Upper lobe of left lung (tissue), 6 donors: Measurements from ENCODE around the gene PDS5A. TPM values are rescaled to one million over a fixed set of nuclear protein-coding genes. Genes with fewer than 3 reads are reported as not detected.

ENCODE experiments used
- ATAC-seq, 2 donors: fragments of 200-7000 bp; cut with Tn5 transposase; one replicate each; pipeline ENCODE4 v1.9.1; 2022; ENCODE audit warnings: mild to moderate bottlenecking in 2 of 2, moderate library complexity in 2 of 2; ENCODE audit not compliant: low FRiP score in 2 of 2
- DNase-seq, 2 donors: peaks; one replicate each; pipeline ENCODE4 v3.0.0-alpha.2; 2019 to 2020
- H3K27ac ChIP-seq, 4 donors: fragments of 200-600 bp; sonication (generic); one replicate each; pipeline ENCODE4 v1.5.1; 2016 to 2019
- H3K27me3 ChIP-seq, 4 donors: fragments of 200-600 bp; sonication (generic); one replicate each; pipeline ENCODE4 v1.5.1; 2017 to 2019
- H3K36me3 ChIP-seq, 4 donors: fragments of 200-600 bp; sonication (generic); one replicate each; pipeline ENCODE4 v1.5.1; 2016 to 2019
- H3K4me1 ChIP-seq, 4 donors: fragments of 200-600 bp; sonication (generic); one replicate each; pipeline ENCODE4 v1.5.1; 2018 to 2019
- H3K4me3 ChIP-seq, 4 donors: fragments of 200-600 bp; sonication (generic); one replicate each; pipeline ENCODE4 v1.5.1; 2017 to 2019; ENCODE audit warnings: mild to moderate bottlenecking in 2 of 4, moderate library complexity in 1 of 4
- H3K9me3 ChIP-seq, 4 donors: fragments of 200-600 bp; sonication (generic); one replicate each; pipeline ENCODE4 v1.5.1; 2018 to 2019
- EP300 ChIP-seq, 4 donors: sonication (generic); formaldehyde crosslinking; IDR thresholded peaks; one replicate each; pipeline ENCODE4 v1.5.1; 2017; ENCODE audit warnings: antibody characterized with exemption in 4 of 4, control low read depth in 2 of 4
- POLR2A ChIP-seq, 4 donors: fragments of 450-650 bp; IDR thresholded peaks; one replicate each; pipeline ENCODE4 v1.5.1; 2016 to 2017; ENCODE audit warnings: antibody characterized with exemption in 4 of 4, mild to moderate bottlenecking in 2 of 4
- POLR2AphosphoS5 ChIP-seq, 2 donors: sonication (generic); formaldehyde crosslinking; IDR thresholded peaks; one replicate each; pipeline ENCODE4 v1.5.1; 2017; ENCODE audit warnings: antibody characterized with exemption in 2 of 2
- WGBS, 2 donors: methylation state at CpG; one replicate each; pipeline ENCODE4 v1.1.5; 2017 to 2018; 5-methylcytosine and 5-hydroxymethylcytosine counted together
- total RNA-seq, 6 donors: library from RNA; depleted of rRNA in 4 of 6; stranded (reverse); fragments of >200 nt in 4 of 6; gene quantifications; one replicate each; pipeline versions ENCODE4 v1.1.0 to v1.2.1, GENCODE V29; 2016 to 2021
- TF ChIP-seq, protein P1 (sequence below), 6 experiments: fragments of 450-650 bp in 4 of 6; fragments of 200-600 bp in 2 of 6; sonication (generic) in 2 of 6; IDR thresholded peaks; one replicate each; pipeline ENCODE4 v1.5.1; 2016 to 2019; ENCODE audit warnings: antibody characterized with exemption in 6 of 6
- donor health status: DM: no; HTN: no; CAD: no; lungs with moderate emphysema.
- donor health status: DM: no; HTN: yes; CAD: no; lungs with severe emphysema.

PDS5A gene
- total RNA-seq, 6 donors from 2014 or later, result 40.3 to 112 (median 69.6) TPM

DNA sequence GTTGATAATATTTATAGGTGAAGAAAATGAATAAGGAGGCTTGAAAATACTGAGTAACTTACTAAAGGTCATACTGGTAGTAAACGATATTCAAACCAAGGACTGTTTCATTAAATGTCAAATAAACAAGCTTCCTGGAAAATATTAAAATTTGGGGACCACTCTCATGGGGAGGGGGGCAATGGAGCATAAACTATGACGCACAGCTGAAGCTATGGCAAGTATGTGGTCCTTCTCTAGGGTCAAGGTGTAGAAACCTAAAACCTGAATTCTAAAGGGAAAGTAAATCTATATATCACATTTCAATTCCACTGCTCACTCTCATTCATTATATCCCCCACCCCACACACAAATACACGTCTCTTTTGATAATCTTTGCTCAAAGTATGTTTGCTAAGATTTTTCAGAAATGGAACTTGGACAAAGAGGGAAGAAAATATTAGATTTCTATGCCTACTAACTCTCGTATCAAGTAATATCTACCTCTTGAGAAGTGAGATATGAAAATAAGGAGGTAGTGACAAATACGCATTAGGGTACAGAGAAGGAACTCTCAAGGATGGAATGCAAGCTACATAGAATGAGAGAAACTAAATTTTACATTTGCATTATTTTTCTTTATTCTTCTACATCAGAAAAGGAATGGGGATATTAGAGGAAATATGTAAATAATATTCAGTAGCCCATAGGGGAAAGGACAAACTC is 84.6 kb downstream of the PDS5A start:
- ATAC-seq, result no peak
- no peaks in the 10 kb centered on the region for H3K4me1 ChIP-seq
- H3K36me3 ChIP-seq, result peaks cover 29 to 85% (median 47%) of the 10 kb centered on the region in 4 donors
- 93 to 94% methylated on average over 5 of the region's 5 CpGs for WGBS, 2 donors
- TF ChIP-seq POLR2AphosphoS5 (IDR thresholded peaks at IDR 0.05) (no peak), POLR2A (IDR thresholded peaks at IDR 0.05) (no peak), EP300 (IDR thresholded peaks at IDR 0.05) (no peak)
- TF ChIP-seq, protein P1, sequence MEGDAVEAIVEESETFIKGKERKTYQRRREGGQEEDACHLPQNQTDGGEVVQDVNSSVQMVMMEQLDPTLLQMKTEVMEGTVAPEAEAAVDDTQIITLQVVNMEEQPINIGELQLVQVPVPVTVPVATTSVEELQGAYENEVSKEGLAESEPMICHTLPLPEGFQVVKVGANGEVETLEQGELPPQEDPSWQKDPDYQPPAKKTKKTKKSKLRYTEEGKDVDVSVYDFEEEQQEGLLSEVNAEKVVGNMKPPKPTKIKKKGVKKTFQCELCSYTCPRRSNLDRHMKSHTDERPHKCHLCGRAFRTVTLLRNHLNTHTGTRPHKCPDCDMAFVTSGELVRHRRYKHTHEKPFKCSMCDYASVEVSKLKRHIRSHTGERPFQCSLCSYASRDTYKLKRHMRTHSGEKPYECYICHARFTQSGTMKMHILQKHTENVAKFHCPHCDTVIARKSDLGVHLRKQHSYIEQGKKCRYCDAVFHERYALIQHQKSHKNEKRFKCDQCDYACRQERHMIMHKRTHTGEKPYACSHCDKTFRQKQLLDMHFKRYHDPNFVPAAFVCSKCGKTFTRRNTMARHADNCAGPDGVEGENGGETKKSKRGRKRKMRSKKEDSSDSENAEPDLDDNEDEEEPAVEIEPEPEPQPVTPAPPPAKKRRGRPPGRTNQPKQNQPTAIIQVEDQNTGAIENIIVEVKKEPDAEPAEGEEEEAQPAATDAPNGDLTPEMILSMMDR (IDR thresholded peaks at IDR 0.05), result no peak
- no peak overlapping the region for H3K27ac ChIP-seq
- DNase-seq, result no peak
- no peak overlapping the region for H3K4me3 ChIP-seq
- H3K27me3 ChIP-seq, result no peaks in the 10 kb centered on the region
- no peaks in the 10 kb centered on the region for H3K9me3 ChIP-seq

DNA sequence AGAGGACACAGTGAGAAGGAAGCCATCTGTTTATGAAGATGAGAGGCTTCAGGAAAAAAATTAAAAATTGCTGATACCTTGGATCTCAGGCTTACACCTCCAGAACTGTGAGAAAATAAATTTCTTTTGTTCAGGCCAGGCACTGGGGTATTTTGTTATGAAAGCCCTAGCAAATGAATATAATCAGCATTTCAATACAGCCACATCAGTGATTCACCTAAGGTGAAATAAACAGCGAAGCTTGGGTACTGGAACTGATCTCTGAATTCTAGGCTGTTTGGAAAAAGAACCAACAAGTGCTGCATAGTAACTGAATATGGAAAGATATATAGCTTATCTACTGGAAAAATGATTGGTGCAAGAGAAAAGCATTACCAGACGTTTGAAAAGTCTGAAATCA is 88.5 kb downstream of the PDS5A start:
- peaks cover 5 to 78% (median 28%) of the 10 kb centered on the region in 4 donors for H3K36me3 ChIP-seq

DNA sequence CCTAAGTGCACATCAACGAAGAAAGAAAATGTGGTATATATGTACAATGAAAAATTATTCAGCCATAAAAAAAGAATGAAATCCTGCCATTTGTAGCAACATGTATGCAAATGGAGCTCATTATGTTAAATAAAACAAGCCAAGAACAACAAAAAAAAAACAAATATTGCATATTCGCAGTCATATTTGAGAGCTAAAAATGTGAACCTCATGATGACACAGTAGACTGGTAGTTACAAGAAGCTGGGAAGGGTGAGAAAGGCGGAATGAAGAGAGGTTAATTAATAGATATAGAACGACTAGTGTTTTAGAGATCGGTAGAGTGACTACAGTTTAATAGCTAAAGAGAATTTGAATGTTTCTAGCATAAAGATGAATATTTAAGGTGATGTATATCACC is 89.2 kb downstream of the PDS5A start:
- Histone ChIP-seq H3K9me3 (no peaks in the 10 kb centered on the region), H3K36me3 (peaks cover 5 to 78% (median 28%) of the 10 kb centered on the region in 4 donors), H3K4me3 (no peak overlapping the region), H3K4me1 (no peaks in the 10 kb centered on the region), H3K27ac (no peak overlapping the region), H3K27me3 (no peaks in the 10 kb centered on the region)
- TF ChIP-seq POLR2AphosphoS5 (IDR thresholded peaks at IDR 0.05) (no peak), EP300 (IDR thresholded peaks at IDR 0.05) (no peak), POLR2A (IDR thresholded peaks at IDR 0.05) (no peak)
- TF ChIP-seq, protein P1 (IDR thresholded peaks at IDR 0.05), result no peak
- DNase-seq (no peak), ATAC-seq (no peak)
- WGBS, 2 donors, result 97 to 100% methylated on average over 5 of the region's 5 CpGs

More for the DNA sequence above, 88.5 kb downstream of the PDS5A start:
- Histone ChIP-seq H3K9me3 (no peaks in the 10 kb centered on the region), H3K27ac (no peak overlapping the region), H3K4me1 (no peaks in the 10 kb centered on the region), H3K4me3 (no peak overlapping the region), H3K27me3 (no peaks in the 10 kb centered on the region)
- no peak for DNase-seq
- WGBS, 2 donors, result 78 to 89% methylated on average over 2 of the region's 2 CpGs
- ATAC-seq, result no peak
- TF ChIP-seq POLR2AphosphoS5 (IDR thresholded peaks at IDR 0.05) (no peak), POLR2A (IDR thresholded peaks at IDR 0.05) (no peak), EP300 (IDR thresholded peaks at IDR 0.05) (no peak)
- TF ChIP-seq, protein P1 (IDR thresholded peaks at IDR 0.05), result no peak

DNA sequence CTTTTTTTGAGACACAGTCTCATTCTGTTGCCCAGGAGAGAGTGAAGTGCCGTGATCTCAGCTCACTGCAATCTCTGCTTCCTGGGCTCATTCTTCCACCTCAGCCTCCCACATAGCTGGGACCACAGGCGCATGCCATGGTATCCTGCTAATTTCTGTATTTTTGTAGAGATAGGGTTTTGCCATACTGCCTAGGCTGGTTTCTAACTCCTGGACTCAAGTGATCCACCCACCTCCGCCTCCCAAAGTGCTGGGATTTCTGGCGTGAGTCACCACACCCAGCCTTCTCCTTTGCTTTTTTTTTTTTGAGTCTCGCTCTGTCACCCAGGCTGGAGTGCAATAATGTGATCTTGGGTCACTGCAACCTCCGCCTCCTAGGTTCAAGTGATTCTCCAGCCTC is 94.1 kb downstream of the PDS5A start:
- no peak overlapping the region for H3K4me3 ChIP-seq
- H3K36me3 ChIP-seq, result peaks cover 0 to 73% (median 14%) of the 10 kb centered on the region in 4 donors
- DNase-seq (no peak), ATAC-seq (no peak)
- no peaks in the 10 kb centered on the region for H3K27me3 ChIP-seq
- H3K27ac ChIP-seq, result no peak overlapping the region
- no peaks in the 10 kb centered on the region for H3K4me1 ChIP-seq
- WGBS, 2 donors, result 98 to 99% methylated on average over 6 of the region's 6 CpGs
- H3K9me3 ChIP-seq, result no peaks in the 10 kb centered on the region
- TF ChIP-seq EP300 (IDR thresholded peaks at IDR 0.05), result no peak
- TF ChIP-seq, protein P1 (IDR thresholded peaks at IDR 0.05), result no peak
- TF ChIP-seq POLR2AphosphoS5 (IDR thresholded peaks at IDR 0.05), result no peak
- no peak for TF ChIP-seq POLR2A (IDR thresholded peaks at IDR 0.05)

DNA sequence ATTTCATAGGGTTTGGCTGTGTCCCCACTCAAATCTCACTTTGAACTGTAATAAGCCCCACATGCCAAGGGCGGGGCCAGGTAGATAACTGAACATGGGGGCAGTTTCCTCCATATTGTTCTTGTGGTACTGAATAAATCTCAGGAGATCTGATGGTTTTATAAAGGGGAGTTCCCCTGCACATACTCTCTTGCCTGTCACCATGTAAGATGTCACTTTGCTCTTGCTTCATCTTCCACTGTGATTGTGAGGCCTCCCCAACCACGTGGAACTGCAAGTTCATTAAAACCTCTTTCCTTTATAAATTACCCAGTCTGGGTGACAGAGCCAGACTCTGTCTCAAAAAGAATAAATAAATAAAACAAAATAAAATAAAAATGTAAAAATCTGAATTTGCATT is 95.9 kb downstream of the PDS5A start:
- WGBS, 2 donors, result 92 to 93% methylated on average over 2 of the region's 2 CpGs
- Histone ChIP-seq H3K9me3 (no peaks in the 10 kb centered on the region), H3K36me3 (peaks cover under 1 to 79% (median 10%) of the 10 kb centered on the region in 4 donors)

More for the DNA sequence above, 95.9 kb downstream of the PDS5A start:
- no peak for ATAC-seq
- Histone ChIP-seq H3K4me1 (no peaks in the 10 kb centered on the region), H3K4me3 (no peak overlapping the region), H3K27me3 (no peaks in the 10 kb centered on the region), H3K27ac (no peak overlapping the region)
- DNase-seq, result no peak
- TF ChIP-seq POLR2A (IDR thresholded peaks at IDR 0.05) (no peak), POLR2AphosphoS5 (IDR thresholded peaks at IDR 0.05) (no peak), EP300 (IDR thresholded peaks at IDR 0.05) (no peak)
- TF ChIP-seq, protein P1 (IDR thresholded peaks at IDR 0.05), result no peak
